MM.1S (cell line): ENCODE results near the gene PHETA2.

ENCODE experiments used
- EZH2 ChIP-seq: fragments of 300-600 bp; sonication (generic); optimal IDR thresholded peaks from 2 replicates; pipeline ENCODE3; 2017; ENCODE audit warnings: low read depth, mild to moderate bottlenecking, antibody characterized with exemption, low read length, mixed read lengths
- EZH2phosphoT487 ChIP-seq: fragments of 300-600 bp; sonication (generic); IDR thresholded peaks from 2 replicates; pipeline ENCODE4 v1.6.1; 2018; ENCODE audit warnings: antibody characterized with exemption, low read length

DNA sequence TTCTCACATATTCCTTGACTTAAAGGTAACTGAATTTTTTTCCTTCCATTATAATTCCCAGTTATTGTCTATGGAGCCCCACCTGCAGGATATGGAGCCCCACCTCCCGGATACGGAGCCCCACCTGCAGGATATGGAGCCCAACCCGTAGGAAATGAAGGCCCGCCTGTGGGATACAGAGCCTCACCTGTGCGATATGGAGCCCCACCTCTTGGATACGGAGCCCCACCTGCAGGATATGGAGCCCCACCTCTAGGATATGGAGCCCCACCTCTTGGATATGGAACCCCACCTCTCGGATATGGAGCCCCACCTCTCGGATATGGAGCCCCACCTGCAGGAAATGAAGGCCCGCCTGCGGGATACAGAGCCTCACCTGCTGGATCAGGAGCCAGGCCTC is 47.3 kb upstream of the PHETA2 start:
- no peak for TF ChIP-seq EZH2
- TF ChIP-seq EZH2phosphoT487 = no peak
